Gastroesophageal sphincter (tissue), 4 donors: ENCODE results near the gene MFNG. TPM values are rescaled to one million over a fixed set of nuclear protein-coding genes. Genes with fewer than 3 reads are reported as not detected.

Source experiments
- ATAC-seq: fragments of 150-250 bp; one replicate; pipeline ENCODE4 v1.9.1; 2016; ENCODE audit warnings: mild to moderate bottlenecking, moderate library complexity
- H3K27ac ChIP-seq, 4 donors: fragments of 200-600 bp; sonication (generic) in 3 of 4; 1 replicate in 3 of 4; 2 replicates in 1 of 4; pipeline ENCODE4 v1.5.1; 2016 to 2019
- H3K27me3 ChIP-seq: fragments of 200-600 bp; sonication (generic); one replicate; pipeline ENCODE4 v1.5.1; 2019
- H3K36me3 ChIP-seq, 2 donors: fragments of 200-600 bp; sonication (generic); one replicate each; pipeline ENCODE4 v1.5.1; 2019; ENCODE audit warnings: control low read depth in 1 of 2
- H3K4me1 ChIP-seq, 3 donors: fragments of 200-600 bp; sonication (generic); 1 replicate in 2 of 3; 2 replicates in 1 of 3; pipeline ENCODE4 v1.5.1; 2016 to 2019; ENCODE audit warnings: control low read depth in 2 of 3
- H3K4me3 ChIP-seq, 2 donors: fragments of 200-600 bp; sonication (generic); one replicate each; pipeline ENCODE4 v1.5.1; 2019; ENCODE audit warnings: mild to moderate bottlenecking in 1 of 2, moderate library complexity in 1 of 2
- H3K9me3 ChIP-seq, 3 donors: fragments of 200-600 bp; sonication (generic); one replicate each; pipeline ENCODE4 v1.5.1; 2017 to 2019; ENCODE audit warnings: control low read depth in 2 of 3
- CTCF ChIP-seq, 4 experiments: fragments of 200-600 bp in 2 of 4; fragments of 450-650 bp in 2 of 4; sonication (generic) in 1 of 4; IDR thresholded peaks; one replicate each; pipeline ENCODE4 v1.5.1; 2017 to 2019; ENCODE audit warnings: antibody characterized with exemption in 4 of 4, mild to moderate bottlenecking in 2 of 4, moderate library complexity in 2 of 4
- EP300 ChIP-seq: sonication (generic); formaldehyde crosslinking; IDR thresholded peaks from one replicate; pipeline ENCODE4 v1.6.1; 2017; ENCODE audit warnings: antibody characterized with exemption, mild to moderate bottlenecking
- POLR2A ChIP-seq, 2 donors: fragments of 450-650 bp; IDR thresholded peaks; one replicate each; pipeline ENCODE4 v1.6.1; 2017; ENCODE audit warnings: antibody characterized with exemption in 2 of 2, mild to moderate bottlenecking in 2 of 2, moderate library complexity in 1 of 2
- POLR2AphosphoS5 ChIP-seq: sonication (generic); formaldehyde crosslinking; IDR thresholded peaks from one replicate; pipeline ENCODE4 v1.6.1; 2017; ENCODE audit warnings: antibody characterized with exemption
- WGBS, 2 donors: methylation state at CpG; one replicate each; pipeline ENCODE4 v1.1.5; 2018; ENCODE audit warnings: low coverage in 1 of 2; 5-methylcytosine and 5-hydroxymethylcytosine counted together
- total RNA-seq, 4 donors: library from RNA; depleted of rRNA; stranded (reverse); fragments of >200 nt; gene quantifications; one replicate each; pipeline ENCODE4 v1.1.0, GENCODE V29; 2016

Gene MFNG, protein sequence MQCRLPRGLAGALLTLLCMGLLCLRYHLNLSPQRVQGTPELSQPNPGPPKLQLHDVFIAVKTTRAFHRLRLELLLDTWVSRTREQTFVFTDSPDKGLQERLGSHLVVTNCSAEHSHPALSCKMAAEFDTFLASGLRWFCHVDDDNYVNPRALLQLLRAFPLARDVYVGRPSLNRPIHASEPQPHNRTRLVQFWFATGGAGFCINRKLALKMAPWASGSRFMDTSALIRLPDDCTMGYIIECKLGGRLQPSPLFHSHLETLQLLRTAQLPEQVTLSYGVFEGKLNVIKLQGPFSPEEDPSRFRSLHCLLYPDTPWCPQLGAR
- total RNA-seq, result 10 to 100 TPM in 3 of 4 donors, 1 to 10 TPM in 1; 6.4 to 14.6 (median 12.1) TPM

GRCh38 chr22:37486224-37486845, at the start of gene MFNG:
Gene MFNG, minus strand, starts transcription at chr22:37486384. Its CDS starts 207 bp downstream, at chr22:37486177.
- Histone ChIP-seq H3K4me1 (peaks cover 0 to 33% (median 7%) of the 10 kb centered on the region in 3 donors), H3K36me3 (peaks cover 0 to 9% of the 10 kb centered on the region in 2 donors), H3K4me3 (peak within 1 kb of the TSS; percentile 3 to 45), H3K27ac (peak within 1 kb of the TSS in 3 of 4 donors; percentile 64 to 75 (median 71)), H3K9me3 (no peaks in the 10 kb centered on the region), H3K27me3 (peaks cover 86% of the 10 kb centered on the region)
- TF ChIP-seq POLR2A (IDR thresholded peaks at IDR 0.05), result no peak
- no peak for TF ChIP-seq EP300
- TF ChIP-seq CTCF (IDR thresholded peaks at IDR 0.05), result no peak
- no peak for TF ChIP-seq POLR2AphosphoS5
- WGBS, 2 donors, result 0 to 8% methylated on average over 2 to 8 of the region's 24 CpGs
- peak; percentile 80 for ATAC-seq

DNA sequence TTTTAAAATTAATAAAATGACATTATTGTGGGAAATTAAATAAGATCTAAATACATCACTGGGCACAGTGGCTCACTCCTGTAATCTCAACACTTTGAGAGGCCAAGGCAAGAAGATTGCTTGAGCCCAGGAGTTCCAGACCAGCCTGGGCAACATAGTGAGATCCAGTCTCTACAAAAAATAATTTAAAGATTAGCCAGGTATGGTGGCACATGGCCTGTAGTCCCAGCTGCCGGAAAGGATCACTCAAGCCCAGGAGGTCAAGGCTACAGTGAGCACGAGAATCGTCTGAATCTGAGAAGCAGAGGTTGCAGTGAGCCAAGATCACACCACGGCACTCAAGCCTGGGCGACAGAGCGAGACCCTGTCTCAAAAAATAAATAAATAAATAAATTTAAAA, 49.0 kb upstream of the MFNG start:
- no peaks in the 10 kb centered on the region for H3K36me3 ChIP-seq
- H3K27ac ChIP-seq, result no peak overlapping the region
- no peaks in the 10 kb centered on the region for H3K9me3 ChIP-seq
- no peak for ATAC-seq
- H3K4me1 ChIP-seq, result peaks cover 0 to 11% (median 0%) of the 10 kb centered on the region in 3 donors
- TF ChIP-seq CTCF (IDR thresholded peaks at IDR 0.05) (no peak), POLR2AphosphoS5 (no peak), EP300 (no peak), POLR2A (IDR thresholded peaks at IDR 0.05) (no peak)
- 89 to 94% methylated on average over 5 to 6 of the region's 6 CpGs for WGBS, 2 donors
- no peak overlapping the region for H3K4me3 ChIP-seq
- peaks cover 18% of the 10 kb centered on the region for H3K27me3 ChIP-seq

- H3K4me1 ChIP-seq, result peaks cover 0 to 11% (median 0%) of the 10 kb centered on the region in 3 donors
- WGBS, 2 donors, result 80 to 84% methylated on average over 1 to 3 of the region's 3 CpGs
- H3K36me3 ChIP-seq, result no peaks in the 10 kb centered on the region
- no peak overlapping the region for H3K4me3 ChIP-seq
- H3K9me3 ChIP-seq, result no peaks in the 10 kb centered on the region
- TF ChIP-seq CTCF (IDR thresholded peaks at IDR 0.05), result no peak
- TF ChIP-seq POLR2A (IDR thresholded peaks at IDR 0.05), result no peak
- peaks cover 19% of the 10 kb centered on the region for H3K27me3 ChIP-seq
- no peak overlapping the region for H3K27ac ChIP-seq
- ATAC-seq, result no peak
Observed at GRCh38 chr22:37534445-37534844, 48.3 kb upstream of the MFNG start.

DNA sequence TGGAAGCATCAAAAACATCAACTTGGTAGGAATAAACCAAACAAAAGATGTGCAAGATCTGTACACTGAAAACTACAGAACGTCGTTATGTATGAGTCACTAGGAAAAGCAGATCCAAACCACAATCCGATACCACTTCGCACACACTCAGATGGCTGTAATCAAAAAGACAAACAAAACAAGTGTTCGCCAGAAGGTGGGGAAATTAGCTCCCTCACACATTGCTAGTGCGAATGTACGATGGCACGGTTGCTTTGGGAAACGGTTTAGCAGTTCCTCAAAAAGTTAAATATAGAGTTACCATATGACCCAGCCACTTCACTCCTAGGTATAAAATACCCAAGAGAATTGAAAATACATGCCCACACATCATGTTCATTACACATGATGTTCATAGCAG, 47.8 kb upstream of the MFNG start:
- no peak overlapping the region for H3K4me3 ChIP-seq
- no peak overlapping the region for H3K27ac ChIP-seq
- no peak for TF ChIP-seq CTCF (IDR thresholded peaks at IDR 0.05)
- no peak for TF ChIP-seq EP300
- TF ChIP-seq POLR2A (IDR thresholded peaks at IDR 0.05), result no peak
- TF ChIP-seq POLR2AphosphoS5, result no peak
- peaks cover 0 to 7% (median 0%) of the 10 kb centered on the region in 3 donors for H3K4me1 ChIP-seq
- no peak for ATAC-seq
- no peaks in the 10 kb centered on the region for H3K9me3 ChIP-seq
- H3K36me3 ChIP-seq, result no peaks in the 10 kb centered on the region
- WGBS, 2 donors, result 56 to 64% methylated on average over 8 to 9 of the region's 9 CpGs
- H3K27me3 ChIP-seq, result peaks cover 19% of the 10 kb centered on the region
